Right atrium auricular region (tissue), 2 donors: Measurements from ENCODE around the gene WDTC1. TPM values are rescaled to one million over a fixed set of nuclear protein-coding genes. Genes with fewer than 3 reads are reported as not detected.

Experiments
- DNase-seq: peaks from one replicate; pipeline ENCODE4 v3.0.0-alpha.2; 2019; ENCODE audit warnings: low spot score
- H3K27ac ChIP-seq, 2 donors: fragments of 200-600 bp; sonication (generic); 1 replicate in 1 of 2; 2 replicates in 1 of 2; pipeline ENCODE4 v1.5.1; 2016 to 2019
- H3K27me3 ChIP-seq, 2 donors: fragments of 200-600 bp; sonication (generic); one replicate each; pipeline versions ENCODE4 v1.5.1 to v1.6.0; 2017 to 2019
- H3K36me3 ChIP-seq: fragments of 200-600 bp; sonication (generic); one replicate; pipeline ENCODE4 v1.5.1; 2016
- H3K4me1 ChIP-seq, 2 donors: fragments of 200-600 bp; sonication (generic); one replicate each; pipeline versions ENCODE4 v1.5.1 to v1.6.0; 2017 to 2019
- H3K4me3 ChIP-seq, 2 donors: fragments of 200-600 bp; sonication (generic); 1 replicate in 1 of 2; 2 replicates in 1 of 2; pipeline ENCODE4 v1.5.1; 2017 to 2019; ENCODE audit warnings: mild to moderate bottlenecking in 1 of 2, moderate library complexity in 1 of 2
- H3K9me3 ChIP-seq, 2 donors: fragments of 200-600 bp; sonication (generic); one replicate each; pipeline ENCODE4 v1.5.1; 2019
- total RNA-seq, 2 donors: library from RNA; depleted of rRNA; stranded (reverse); fragments of >200 nt; gene quantifications; one replicate each; pipeline ENCODE4 v1.1.0, GENCODE V29; 2016
- TF ChIP-seq, protein P1 (sequence below), 2 donors: fragments of 200-600 bp; sonication (generic); IDR thresholded peaks; one replicate each; pipeline ENCODE4 v1.5.1; 2019; ENCODE audit warnings: antibody characterized with exemption in 2 of 2

WDTC1 gene
- total RNA-seq, 2 donors from 2014 or later = 52.0 to 77.9 TPM

DNA sequence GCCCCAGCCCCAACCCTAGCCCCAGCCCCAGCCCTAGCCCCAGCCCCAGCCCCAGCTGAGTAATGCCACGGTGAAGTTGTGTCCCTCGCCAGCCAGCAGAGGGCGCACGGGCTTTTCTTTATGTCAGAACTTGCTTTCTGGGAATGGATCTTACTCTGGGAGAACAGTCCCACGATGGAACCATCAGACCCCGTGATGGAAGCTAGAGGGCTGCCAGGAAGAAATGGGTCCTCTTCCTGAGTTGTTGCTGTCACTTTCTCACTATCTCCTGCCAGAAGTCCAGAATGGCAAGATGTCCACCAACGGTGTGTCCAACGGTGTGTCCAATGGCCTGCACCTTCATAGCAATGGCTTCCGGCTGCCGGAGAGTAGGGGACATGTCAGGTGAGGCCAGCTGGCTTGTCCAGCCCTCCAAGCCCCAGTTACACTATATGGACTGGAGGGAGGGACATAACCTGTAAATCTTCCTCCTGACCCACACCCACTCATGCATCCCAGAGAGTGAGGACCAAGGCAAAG, 62.4 kb downstream of the WDTC1 start:
- Histone ChIP-seq H3K4me1 (peaks cover 4 to 36% of the 10 kb centered on the region in 2 donors), H3K27me3 (no peaks in the 10 kb centered on the region), H3K4me3 (no peak overlapping the region), H3K36me3 (peaks cover 69% of the 10 kb centered on the region), H3K9me3 (no peaks in the 10 kb centered on the region), H3K27ac (no peak overlapping the region)
- TF ChIP-seq, protein P1, sequence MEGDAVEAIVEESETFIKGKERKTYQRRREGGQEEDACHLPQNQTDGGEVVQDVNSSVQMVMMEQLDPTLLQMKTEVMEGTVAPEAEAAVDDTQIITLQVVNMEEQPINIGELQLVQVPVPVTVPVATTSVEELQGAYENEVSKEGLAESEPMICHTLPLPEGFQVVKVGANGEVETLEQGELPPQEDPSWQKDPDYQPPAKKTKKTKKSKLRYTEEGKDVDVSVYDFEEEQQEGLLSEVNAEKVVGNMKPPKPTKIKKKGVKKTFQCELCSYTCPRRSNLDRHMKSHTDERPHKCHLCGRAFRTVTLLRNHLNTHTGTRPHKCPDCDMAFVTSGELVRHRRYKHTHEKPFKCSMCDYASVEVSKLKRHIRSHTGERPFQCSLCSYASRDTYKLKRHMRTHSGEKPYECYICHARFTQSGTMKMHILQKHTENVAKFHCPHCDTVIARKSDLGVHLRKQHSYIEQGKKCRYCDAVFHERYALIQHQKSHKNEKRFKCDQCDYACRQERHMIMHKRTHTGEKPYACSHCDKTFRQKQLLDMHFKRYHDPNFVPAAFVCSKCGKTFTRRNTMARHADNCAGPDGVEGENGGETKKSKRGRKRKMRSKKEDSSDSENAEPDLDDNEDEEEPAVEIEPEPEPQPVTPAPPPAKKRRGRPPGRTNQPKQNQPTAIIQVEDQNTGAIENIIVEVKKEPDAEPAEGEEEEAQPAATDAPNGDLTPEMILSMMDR (IDR thresholded peaks at IDR 0.05) = peak; percentile 72 to 78
- DNase-seq = peak; percentile 82

DNA sequence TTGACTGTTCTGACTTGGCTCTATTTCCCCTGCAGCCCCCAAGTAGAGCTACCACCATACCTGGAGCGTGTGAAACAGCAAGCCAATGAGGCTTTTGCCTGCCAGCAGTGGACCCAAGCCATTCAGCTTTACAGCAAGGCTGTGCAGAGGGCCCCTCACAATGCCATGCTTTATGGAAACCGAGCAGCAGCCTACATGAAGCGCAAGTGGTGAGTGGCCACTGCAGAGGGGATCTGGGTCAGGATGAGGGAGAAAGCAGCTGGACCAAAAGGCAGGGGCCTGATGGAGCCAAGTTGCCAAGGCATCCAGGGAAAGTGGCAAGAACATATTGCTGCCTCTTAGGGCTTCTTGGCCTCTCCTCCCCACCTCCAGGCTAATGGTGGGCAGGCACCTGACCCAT, 63.5 kb downstream of the WDTC1 start:
- Histone ChIP-seq H3K4me1 (peaks cover 4 to 36% of the 10 kb centered on the region in 2 donors), H3K4me3 (no peak overlapping the region), H3K27ac (peak overlapping the region; percentile 36 to 95), H3K36me3 (peaks cover 67% of the 10 kb centered on the region), H3K9me3 (no peaks in the 10 kb centered on the region), H3K27me3 (no peaks in the 10 kb centered on the region)
- DNase-seq = no peak
- TF ChIP-seq, protein P1 (IDR thresholded peaks at IDR 0.05) = no peak

DNA sequence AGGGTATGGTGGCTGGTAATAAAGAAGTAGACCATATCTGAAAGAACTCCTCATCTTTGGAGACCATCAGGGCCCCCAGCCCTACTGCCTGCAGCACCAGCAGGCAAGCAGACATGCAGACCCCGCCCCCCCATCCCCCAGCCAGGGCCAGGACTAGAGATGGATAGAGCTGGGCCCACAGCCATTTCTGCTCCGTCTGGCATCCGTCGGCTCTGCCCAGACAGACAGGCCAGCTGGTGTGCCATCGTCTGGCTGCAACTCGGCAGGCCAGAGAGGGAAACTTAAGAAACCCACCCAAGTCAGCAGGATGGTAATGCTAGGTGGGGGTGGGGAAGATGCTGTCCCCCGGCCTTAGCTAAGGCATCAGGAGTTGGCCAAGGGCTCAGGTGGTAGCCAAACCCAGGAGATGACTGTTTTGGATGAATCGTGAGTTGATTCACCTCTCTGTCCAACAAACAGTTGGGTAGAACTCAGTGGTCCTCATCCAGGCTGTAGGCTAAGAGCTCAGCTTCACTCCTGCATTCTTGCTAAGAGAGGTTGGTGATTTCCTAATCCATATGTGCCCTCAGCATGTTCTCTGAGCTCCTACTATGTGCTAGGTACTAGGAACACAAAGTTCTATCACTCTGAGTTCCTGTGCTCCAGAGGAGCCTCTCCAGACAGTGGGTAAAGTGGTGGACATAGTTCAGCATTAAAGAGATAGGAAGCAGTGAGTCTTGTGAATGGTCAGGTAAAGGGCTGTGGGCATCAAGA, 64.4 kb downstream of the WDTC1 start:
- H3K27me3 ChIP-seq = no peaks in the 10 kb centered on the region
- H3K4me3 ChIP-seq = no peak overlapping the region
- DNase-seq = no peak
- H3K36me3 ChIP-seq = peaks cover 67% of the 10 kb centered on the region
- TF ChIP-seq, protein P1 (IDR thresholded peaks at IDR 0.05) = no peak
- H3K4me1 ChIP-seq = peaks cover 4 to 36% of the 10 kb centered on the region in 2 donors
- H3K9me3 ChIP-seq = no peaks in the 10 kb centered on the region
- peak overlapping the region; percentile 80 to 95 for H3K27ac ChIP-seq

DNA sequence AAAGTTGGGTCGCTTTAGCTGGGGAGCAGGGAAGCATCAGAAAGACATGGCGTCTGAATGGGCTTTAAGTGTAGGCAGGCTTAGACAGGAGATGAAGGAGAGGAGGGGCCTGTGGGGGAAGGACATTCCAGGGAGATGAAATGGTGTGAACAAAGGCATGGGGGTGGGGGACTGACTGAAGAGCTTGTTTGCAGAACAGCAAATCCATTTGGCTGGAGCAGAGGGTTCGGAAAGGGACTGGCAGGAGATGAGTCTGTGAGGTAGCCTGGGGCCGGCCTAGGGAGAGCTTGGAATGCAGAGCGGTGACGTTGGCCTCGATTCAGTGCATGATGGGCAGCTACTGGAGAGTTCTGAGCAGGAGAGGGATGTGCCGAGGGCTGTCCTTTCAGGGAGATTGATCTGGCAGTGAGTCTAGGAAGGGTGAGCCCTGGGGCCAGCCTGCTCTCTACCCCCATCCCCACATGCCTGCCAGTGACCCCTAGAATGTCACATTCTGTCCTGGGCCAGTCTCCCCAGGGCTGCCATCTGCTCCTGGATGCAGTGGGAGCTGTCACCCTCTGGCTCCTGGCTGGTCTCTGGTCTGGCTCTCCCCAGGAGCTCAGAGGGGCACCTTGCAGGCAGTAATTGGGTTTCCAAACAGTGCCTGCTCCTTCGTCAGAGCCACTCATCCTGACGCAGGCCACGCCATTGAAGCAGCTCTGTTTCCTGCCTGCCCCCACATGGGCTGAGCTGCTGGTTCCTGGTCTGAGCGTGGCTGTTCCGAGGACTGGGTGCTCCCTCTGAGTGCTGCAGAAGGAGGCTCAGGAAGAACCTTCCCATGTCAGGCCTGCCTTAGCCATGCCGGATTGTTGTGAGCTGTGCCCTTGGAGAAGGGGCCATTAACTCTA, 65.2 kb downstream of the WDTC1 start:
- Histone ChIP-seq H3K4me1 (peaks cover 4 to 36% of the 10 kb centered on the region in 2 donors), H3K27me3 (no peaks in the 10 kb centered on the region), H3K27ac (peak overlapping the region; percentile 80 to 95), H3K36me3 (peaks cover 66% of the 10 kb centered on the region), H3K9me3 (no peaks in the 10 kb centered on the region), H3K4me3 (no peak overlapping the region)
- TF ChIP-seq, protein P1 (IDR thresholded peaks at IDR 0.05) = no peak
- peak; percentile 86 for DNase-seq

DNA sequence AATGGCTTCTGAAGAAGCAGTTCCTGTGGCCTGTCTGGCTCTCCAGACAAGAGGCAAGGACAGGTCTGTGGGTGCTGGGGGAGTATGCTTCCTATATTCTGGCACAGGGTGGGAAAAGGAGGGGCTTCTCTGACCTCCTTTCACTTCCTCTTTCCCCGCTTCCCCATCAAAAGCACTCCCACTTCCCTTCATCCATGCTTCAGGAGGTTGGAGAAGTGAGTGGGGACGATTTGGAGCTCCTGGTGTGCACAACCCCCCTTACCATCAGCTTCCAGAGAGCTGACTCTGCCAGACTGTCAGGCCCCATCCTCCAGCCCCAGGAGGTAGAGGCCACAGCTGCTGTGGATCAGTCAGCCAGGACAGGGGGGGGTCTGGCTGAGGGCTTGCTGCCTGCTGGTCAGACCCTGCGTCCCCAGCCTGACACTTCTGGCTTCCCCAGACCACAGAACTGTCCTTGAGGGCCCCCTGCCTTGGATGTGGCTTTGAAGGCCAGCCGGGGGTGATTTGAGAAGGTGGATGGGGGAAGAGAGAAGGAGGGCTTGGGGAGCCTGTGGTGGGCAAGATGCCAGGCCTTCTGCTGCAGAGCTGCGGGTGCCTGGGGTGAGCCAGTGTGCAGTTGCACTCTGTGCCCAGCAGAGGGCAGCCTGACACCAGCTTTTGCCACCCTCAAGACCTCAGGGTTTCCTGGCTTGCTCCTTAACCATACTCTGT, 66.1 kb downstream of the WDTC1 start:
- peak; percentile 87 for DNase-seq
- Histone ChIP-seq H3K27ac (peak overlapping the region; percentile 80 to 95), H3K4me1 (peaks cover 4 to 36% of the 10 kb centered on the region in 2 donors), H3K4me3 (no peak overlapping the region), H3K27me3 (no peaks in the 10 kb centered on the region), H3K9me3 (no peaks in the 10 kb centered on the region), H3K36me3 (peaks cover 65% of the 10 kb centered on the region)
- TF ChIP-seq, protein P1 (IDR thresholded peaks at IDR 0.05) = peak; percentile 100
